GM23338 (cell line): ENCODE data around the gene EPHA3.

Source experiments
- CREB1 ChIP-seq: fragments of 250-450 bp; sonication (Bioruptor Pico); IDR thresholded peaks from 2 replicates; pipeline ENCODE4 v1.5.0; 2020; ENCODE audit warnings: low read depth, mild to moderate bottlenecking, moderate library complexity
- CTCF ChIP-seq, 2 experiments: fragments of 200-600 bp in 1 of 2; sonication (generic) in 1 of 2; conservative IDR thresholded peaks; 2 replicates each; pipeline versions ENCODE4 v1.5.1 to v1.6.1; 2016 to 2017; ENCODE audit warnings: antibody characterized with exemption in 2 of 2, low read depth in 2 of 2, mild to moderate bottlenecking in 2 of 2, moderate library complexity in 1 of 2

DNA sequence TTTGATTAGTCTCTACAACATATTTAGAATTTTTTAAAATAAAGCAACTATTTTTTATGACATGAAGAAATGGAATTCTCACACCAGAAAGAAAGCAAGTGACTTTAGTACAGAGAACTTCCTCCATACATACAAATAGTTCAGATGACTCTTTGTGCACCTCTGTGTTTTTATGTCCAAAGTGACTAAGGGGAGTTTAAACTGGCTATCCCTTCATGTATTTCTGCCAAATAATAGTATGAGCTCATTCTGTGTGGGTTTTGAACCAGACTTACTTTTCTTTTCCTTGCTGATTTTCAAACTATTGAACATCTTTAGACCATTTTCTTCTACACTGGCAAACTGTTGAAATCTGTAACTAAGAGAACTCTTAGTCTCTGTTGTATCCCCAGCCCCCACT is 196.3 kb downstream of the EPHA3 start:
- TF ChIP-seq CTCF (conservative IDR thresholded peaks at IDR 0.05; ENCODE audit: low read depth in 2 of 2) (no peak), CREB1 (CRISPR knock-in tag) (no peak)
